Spleen (tissue), 7 donors: ENCODE results near the gene TCTN3.

ENCODE experiments used
- POLR2A ChIP-seq, 3 donors: fragments of 450-650 bp; IDR thresholded peaks; one replicate each; pipeline ENCODE4 v1.5.1; 2017; ENCODE audit warnings: antibody characterized with exemption in 3 of 3, mild to moderate bottlenecking in 1 of 3
- POLR2AphosphoS5 ChIP-seq, 3 donors: sonication (generic); formaldehyde crosslinking; IDR thresholded peaks; one replicate each; pipeline ENCODE4 v1.5.1; 2017; ENCODE audit warnings: antibody characterized with exemption in 3 of 3
- TF ChIP-seq, protein P1 (sequence below), 11 experiments: fragments of 200-600 bp in 7 of 11; fragments of 450-650 bp in 4 of 11; sonication (generic) in 4 of 11; IDR thresholded peaks in 8 of 11; conservative IDR thresholded peaks in 3 of 11; 1 replicate in 7 of 11; 2 replicates in 4 of 11; pipeline versions ENCODE4 v1.4.0 to v1.8.0; 2016 to 2021; ENCODE audit warnings: antibody characterized with exemption in 11 of 11, inconsistent platforms in 4 of 11, mild to moderate bottlenecking in 1 of 11
- donor health status: DM: no; HTN: no; CAD: no; lungs with moderate emphysema.
- donor health status: DM: no; HTN: no; CAD: no.
- donor health status: DM: no; HTN: no; CAD: no.

DNA sequence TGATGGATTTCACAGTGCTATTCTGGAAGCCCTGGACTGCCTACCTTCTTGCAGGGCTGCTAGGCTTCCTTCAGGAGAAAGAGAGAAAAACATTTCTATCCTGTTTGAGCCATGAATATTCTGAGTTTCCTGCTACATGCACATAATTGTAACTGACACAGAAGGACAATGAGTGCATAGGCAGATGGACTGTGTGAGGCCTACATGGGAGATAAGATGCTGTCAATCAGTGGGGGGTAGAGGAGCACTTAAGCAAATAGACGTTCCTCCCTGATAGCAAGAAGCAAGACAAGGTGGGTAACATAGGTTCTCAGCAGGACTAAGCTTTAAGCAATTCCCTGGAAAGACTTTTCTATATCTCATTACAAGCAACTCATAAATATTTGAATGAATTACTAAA lies 48.8 kb downstream of the TCTN3 start:
- no peak for TF ChIP-seq POLR2A (IDR thresholded peaks at IDR 0.05)
- TF ChIP-seq, protein P1, sequence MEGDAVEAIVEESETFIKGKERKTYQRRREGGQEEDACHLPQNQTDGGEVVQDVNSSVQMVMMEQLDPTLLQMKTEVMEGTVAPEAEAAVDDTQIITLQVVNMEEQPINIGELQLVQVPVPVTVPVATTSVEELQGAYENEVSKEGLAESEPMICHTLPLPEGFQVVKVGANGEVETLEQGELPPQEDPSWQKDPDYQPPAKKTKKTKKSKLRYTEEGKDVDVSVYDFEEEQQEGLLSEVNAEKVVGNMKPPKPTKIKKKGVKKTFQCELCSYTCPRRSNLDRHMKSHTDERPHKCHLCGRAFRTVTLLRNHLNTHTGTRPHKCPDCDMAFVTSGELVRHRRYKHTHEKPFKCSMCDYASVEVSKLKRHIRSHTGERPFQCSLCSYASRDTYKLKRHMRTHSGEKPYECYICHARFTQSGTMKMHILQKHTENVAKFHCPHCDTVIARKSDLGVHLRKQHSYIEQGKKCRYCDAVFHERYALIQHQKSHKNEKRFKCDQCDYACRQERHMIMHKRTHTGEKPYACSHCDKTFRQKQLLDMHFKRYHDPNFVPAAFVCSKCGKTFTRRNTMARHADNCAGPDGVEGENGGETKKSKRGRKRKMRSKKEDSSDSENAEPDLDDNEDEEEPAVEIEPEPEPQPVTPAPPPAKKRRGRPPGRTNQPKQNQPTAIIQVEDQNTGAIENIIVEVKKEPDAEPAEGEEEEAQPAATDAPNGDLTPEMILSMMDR (IDR thresholded peaks at IDR 0.05 in 8 of 11, conservative IDR thresholded peaks at IDR 0.05 in 3 of 11), result no peak
- no peak for TF ChIP-seq POLR2AphosphoS5 (IDR thresholded peaks at IDR 0.05)
